OCI-LY3 (cell line): ENCODE measurements around the gene MBP.

Source experiments
- H2AFZ ChIP-seq: fragments of 200-600, 300-600 bp; shearing (Covaris generic); 2 replicates; pipeline ENCODE4 v1.6.0; 2014; ENCODE audit warnings: antibody characterized with exemption, low read depth, low read length
- H3K27ac ChIP-seq: fragments of 200-600, 300-600 bp; sonication (generic); 2 replicates; pipeline ENCODE4 v1.5.1; 2014; ENCODE audit warnings: mild to moderate bottlenecking, low read length, moderate library complexity, mixed read lengths
- H3K27me3 ChIP-seq: fragments of 200-600, 300-600 bp; sonication (generic); 2 replicates; pipeline ENCODE4 v1.6.1; 2014; ENCODE audit warnings: low read depth, low read length, mixed read lengths
- H3K36me3 ChIP-seq: fragments of 200-600, 300-600 bp; sonication (generic); replicated peaks from 2 replicates; pipeline ENCODE3; 2014; ENCODE audit warnings: low read depth, low read length, mixed read lengths
- H3K4me1 ChIP-seq: fragments of 300-600, 200-600 bp; sonication (generic); 2 replicates; pipeline ENCODE4 v1.6.1; 2014; ENCODE audit warnings: low read length, mixed read lengths
- H3K4me2 ChIP-seq: fragments of 200-600, 300-600 bp; sonication (generic); 2 replicates; pipeline ENCODE4 v1.6.1; 2014; ENCODE audit warnings: low read length, mixed read lengths
- H3K4me3 ChIP-seq: fragments of 300-600, 200-600 bp; sonication (generic); 2 replicates; pipeline ENCODE4 v1.5.1; 2014; ENCODE audit warnings: antibody characterized with exemption, mild to moderate bottlenecking, low read length, moderate library complexity
- H3K79me2 ChIP-seq: fragments of 300-600, 200-600 bp; shearing (Covaris generic); 2 replicates; pipeline ENCODE4 v1.6.1; 2014; ENCODE audit warnings: mild to moderate bottlenecking, low read length, mixed read lengths
- H3K9ac ChIP-seq: fragments of 300-600, 200-600 bp; shearing (Covaris generic); 2 replicates; pipeline ENCODE4 v1.6.0; 2014; ENCODE audit warnings: mild to moderate bottlenecking, low read length, moderate library complexity
- H3K9me3 ChIP-seq: fragments of 200-600, 300-600 bp; shearing (Covaris generic); 2 replicates; pipeline ENCODE4 v1.6.1; 2014; ENCODE audit warnings: low read length, mixed read lengths; ENCODE audit not compliant: insufficient read depth
- H4K20me1 ChIP-seq: fragments of 200-600, 300-600 bp; sonication (generic); 2 replicates; pipeline ENCODE4 v1.6.1; 2016; ENCODE audit warnings: low read length, mixed read lengths; ENCODE audit not compliant: insufficient read depth
- EZH2phosphoT487 ChIP-seq: fragments of 200-600 bp; shearing (Covaris generic); IDR thresholded peaks from 2 replicates; pipeline ENCODE4 v1.6.1; 2018; ENCODE audit warnings: antibody characterized with exemption, mixed run types, low read depth
- TF ChIP-seq, protein P1 (sequence below): fragments of 200-600, 300-600 bp; sonication (generic); IDR thresholded peaks from 2 replicates; pipeline ENCODE4 v1.5.1; 2014; ENCODE audit warnings: antibody characterized with exemption, low read length, low read depth

MBP gene

DNA sequence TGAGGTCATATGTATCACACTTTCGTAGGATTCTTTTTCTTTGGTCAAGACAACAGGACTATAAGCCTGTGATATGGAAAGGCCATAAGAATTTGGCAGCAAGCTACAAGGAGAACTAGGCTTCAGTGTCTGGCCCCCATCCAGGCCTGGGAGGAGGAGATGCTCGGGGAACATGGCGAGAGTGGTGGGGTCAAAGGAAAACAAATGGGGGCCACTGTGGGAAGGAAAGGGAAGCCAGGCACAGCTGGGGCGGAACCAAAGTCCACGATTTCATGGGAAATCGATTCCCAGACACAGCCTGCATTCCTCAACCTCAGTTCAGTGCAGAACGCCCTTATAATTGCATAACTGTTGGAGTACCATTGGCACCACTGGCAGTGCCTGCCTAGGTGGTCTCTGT is 58.2 kb downstream of the MBP start:
- Histone ChIP-seq H3K79me2 (0 out of 2 replicates have a peak, but pooled peaks cover 3% of the 10 kb centered on the region), H4K20me1 (peaks cover 70% of the 10 kb centered on the region), H3K9ac (no peak overlapping the region), H3K4me2 (no peak overlapping the region), H3K9me3 (no peaks in the 10 kb centered on the region), H2AFZ (no peak overlapping the region), H3K27ac (no peak overlapping the region), H3K36me3 (peaks cover 10% of the 10 kb centered on the region), H3K4me3 (no peak overlapping the region), H3K4me1 (no peaks in the 10 kb centered on the region), H3K27me3 (no peaks in the 10 kb centered on the region)
- TF ChIP-seq, protein P1, sequence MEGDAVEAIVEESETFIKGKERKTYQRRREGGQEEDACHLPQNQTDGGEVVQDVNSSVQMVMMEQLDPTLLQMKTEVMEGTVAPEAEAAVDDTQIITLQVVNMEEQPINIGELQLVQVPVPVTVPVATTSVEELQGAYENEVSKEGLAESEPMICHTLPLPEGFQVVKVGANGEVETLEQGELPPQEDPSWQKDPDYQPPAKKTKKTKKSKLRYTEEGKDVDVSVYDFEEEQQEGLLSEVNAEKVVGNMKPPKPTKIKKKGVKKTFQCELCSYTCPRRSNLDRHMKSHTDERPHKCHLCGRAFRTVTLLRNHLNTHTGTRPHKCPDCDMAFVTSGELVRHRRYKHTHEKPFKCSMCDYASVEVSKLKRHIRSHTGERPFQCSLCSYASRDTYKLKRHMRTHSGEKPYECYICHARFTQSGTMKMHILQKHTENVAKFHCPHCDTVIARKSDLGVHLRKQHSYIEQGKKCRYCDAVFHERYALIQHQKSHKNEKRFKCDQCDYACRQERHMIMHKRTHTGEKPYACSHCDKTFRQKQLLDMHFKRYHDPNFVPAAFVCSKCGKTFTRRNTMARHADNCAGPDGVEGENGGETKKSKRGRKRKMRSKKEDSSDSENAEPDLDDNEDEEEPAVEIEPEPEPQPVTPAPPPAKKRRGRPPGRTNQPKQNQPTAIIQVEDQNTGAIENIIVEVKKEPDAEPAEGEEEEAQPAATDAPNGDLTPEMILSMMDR, result no peak
- no peak for TF ChIP-seq EZH2phosphoT487

- no peaks in the 10 kb centered on the region for H3K9me3 ChIP-seq
- H3K27me3 ChIP-seq, result no peaks in the 10 kb centered on the region
- TF ChIP-seq, protein P1, result no peak
- no peak for TF ChIP-seq EZH2phosphoT487
- peaks cover 3% of the 10 kb centered on the region; the same call in 1 of the 2 replicates for H3K79me2 ChIP-seq
- H3K9ac ChIP-seq, result no peak overlapping the region
- H3K27ac ChIP-seq, result no peak overlapping the region
- H3K36me3 ChIP-seq, result peaks cover 11% of the 10 kb centered on the region
- no peak overlapping the region for H2AFZ ChIP-seq
- H3K4me3 ChIP-seq, result no peak overlapping the region
- peaks cover 68% of the 10 kb centered on the region for H4K20me1 ChIP-seq
- peaks cover 4% of the 10 kb centered on the region for H3K4me1 ChIP-seq
- no peak overlapping the region for H3K4me2 ChIP-seq
Observed at GRCh38 chr18:77073336-77074093, 59.1 kb downstream of the MBP start.

DNA sequence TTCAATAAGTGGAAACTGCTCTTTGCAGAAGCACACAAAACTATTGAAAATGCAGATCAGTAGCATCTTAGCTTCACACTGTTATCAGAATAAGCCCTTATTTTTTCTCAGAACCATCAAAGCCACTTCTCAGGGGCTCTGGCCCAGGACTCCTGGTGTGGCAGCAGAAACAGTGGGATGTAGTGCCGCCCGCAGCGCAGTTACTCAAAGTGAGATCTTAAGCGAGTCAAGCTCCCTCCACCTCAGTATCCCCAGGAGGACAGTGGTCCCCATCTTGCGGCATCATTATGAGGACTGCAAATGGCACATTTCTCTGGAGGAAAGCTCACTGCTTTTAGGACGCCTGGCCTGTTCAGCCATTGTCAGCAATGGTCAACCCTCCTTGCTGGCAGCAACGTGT is 60.0 kb downstream of the MBP start:
- Histone ChIP-seq H3K4me3 (no peak overlapping the region), H3K4me2 (no peak overlapping the region), H2AFZ (no peak overlapping the region), H3K4me1 (peaks cover 14% of the 10 kb centered on the region), H3K9me3 (no peaks in the 10 kb centered on the region), H3K79me2 (peaks cover 3% of the 10 kb centered on the region; the same call in 1 of the 2 replicates), H3K27ac (no peak overlapping the region), H3K27me3 (no peaks in the 10 kb centered on the region), H3K36me3 (peaks cover 11% of the 10 kb centered on the region), H4K20me1 (peaks cover 60% of the 10 kb centered on the region), H3K9ac (no peak overlapping the region)
- TF ChIP-seq EZH2phosphoT487, result no peak

DNA sequence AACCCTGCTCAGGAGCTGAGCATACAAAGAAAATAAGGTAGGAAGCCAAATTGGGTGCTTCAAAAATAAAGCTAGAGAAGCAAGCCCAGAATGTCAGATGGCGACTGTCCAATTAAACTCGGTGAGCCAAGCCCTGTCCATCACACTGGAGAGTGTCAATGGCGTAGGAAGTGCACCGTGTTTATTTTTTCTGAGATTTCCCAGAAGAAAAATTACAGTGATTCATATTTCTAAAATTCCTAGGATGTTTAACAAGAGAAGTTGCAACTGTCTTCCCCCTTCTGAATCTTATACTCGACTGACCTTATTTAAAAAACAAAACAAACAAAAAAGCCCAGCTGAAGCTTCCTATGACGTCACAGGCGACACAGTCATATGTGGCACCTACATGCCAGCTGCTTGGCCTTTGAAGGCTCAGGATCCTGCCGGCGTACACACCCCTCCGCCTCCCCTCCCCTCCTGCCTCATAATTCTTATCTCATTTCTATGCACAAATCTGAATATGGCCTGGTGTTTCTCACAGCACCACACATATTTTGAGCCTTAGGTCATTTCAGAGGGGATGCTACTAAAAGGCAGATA is 60.8 kb downstream of the MBP start:
- peaks cover 13% of the 10 kb centered on the region for H3K36me3 ChIP-seq
- H4K20me1 ChIP-seq, result peaks cover 57% of the 10 kb centered on the region
- peaks cover 20% of the 10 kb centered on the region for H3K4me1 ChIP-seq
- no peak overlapping the region for H3K9ac ChIP-seq
- TF ChIP-seq EZH2phosphoT487, result no peak
- TF ChIP-seq, protein P1, result no peak
- no peak overlapping the region for H3K4me3 ChIP-seq
- H3K27ac ChIP-seq, result no peak overlapping the region
- H3K9me3 ChIP-seq, result no peaks in the 10 kb centered on the region
- H3K27me3 ChIP-seq, result no peaks in the 10 kb centered on the region
- H3K4me2 ChIP-seq, result no peak overlapping the region
- H2AFZ ChIP-seq, result no peak overlapping the region
- peaks cover 3% of the 10 kb centered on the region; the same call in 1 of the 2 replicates for H3K79me2 ChIP-seq
